Activated CD8-positive, alpha-beta T cell treated with anti-CD3 and anti-CD28 coated beads for 36 hours (primary cell): ENCODE measurements around the gene RPP21. TPM values are rescaled to one million over a fixed set of nuclear protein-coding genes. Genes with fewer than 3 reads are reported as not detected.
A peak's percentile ranks its signal among the peaks of the same experiment; 100 is the strongest.

Source experiments
- ATAC-seq: fragments of 200-7000 bp; cut with Tn5 transposase; one replicate; pipeline ENCODE4 v1.10.0; 2021; ENCODE audit warnings: mild to moderate bottlenecking, moderate library complexity
- CTCF ChIA-PET: fragments of 350-600 bp; sonication (Branson Sonifier 250); formaldehyde crosslinking; loops from one replicate; lab custom pipeline; 2021; ENCODE audit warnings: antibody characterized with exemption; lab: Charles Lee
- POLR2A ChIA-PET: fragments of 350-600 bp; sonication (Branson Sonifier 250); formaldehyde crosslinking; loops from one replicate; lab custom pipeline; 2021; ENCODE audit warnings: antibody characterized with exemption; lab: Charles Lee
- DNase-seq: peaks from one replicate; pipeline ENCODE4 v3.0.0-alpha.2; 2020
- H3K27ac Mint-ChIP-seq: one replicate; pipeline ENCODE4 v1.8.0; 2021; ENCODE audit warnings: mild to moderate bottlenecking, mixed read lengths
- H3K27me3 Mint-ChIP-seq: one replicate; pipeline ENCODE4 v1.8.0; 2021; ENCODE audit warnings: mixed read lengths
- H3K36me3 Mint-ChIP-seq: one replicate; pipeline ENCODE4 v1.8.0; 2021; ENCODE audit warnings: low read depth, mixed read lengths
- H3K4me1 Mint-ChIP-seq: one replicate; pipeline ENCODE4 v1.8.0; 2021; ENCODE audit warnings: low read depth, mixed read lengths
- H3K4me3 Mint-ChIP-seq: one replicate; pipeline ENCODE4 v1.8.0; 2021; ENCODE audit warnings: mild to moderate bottlenecking, moderate library complexity, mixed read lengths
- H3K9me3 Mint-ChIP-seq: one replicate; pipeline ENCODE4 v1.8.0; 2021; ENCODE audit warnings: mixed read lengths
- intact Hi-C: fragments of 100-400 bp; cut with micrococcal nuclease; formaldehyde crosslinking; loops from one replicate; pipeline ENCODE4 v1.10.0; 2022
- total RNA-seq, 2 experiments: library from RNA; stranded (reverse); gene quantifications; one replicate each; pipeline ENCODE4 v1.2.3, GENCODE V29; 2021
- TF ChIP-seq, protein P1 (sequence below): fragments of 200-600 bp; IDR thresholded peaks from one replicate; pipeline ENCODE4 v1.8.0; 2022; ENCODE audit warnings: antibody characterized with exemption, mild to moderate bottlenecking

RPP21 gene
- total RNA-seq, 2 experiments from 2014 or later, result 43.0 to 43.5 TPM

- Mint-ChIP-seq H3K27me3 (peaks cover 34% of the 10 kb centered on the region), H3K9me3 (no peaks in the 10 kb centered on the region), H3K27ac (no peak overlapping the region), H3K36me3 (no peaks in the 10 kb centered on the region), H3K4me3 (no peak overlapping the region), H3K4me1 (peaks cover 7% of the 10 kb centered on the region)
- DNase-seq (no peak), ATAC-seq (no peak)
- ChIA-PET POLR2A (no interaction called here), CTCF (interaction anchor here (0.7 to 1.6 kb wide), 6 partner anchors 16 to 137 kb away, joined by 3 to 6 read pairs (median 3); no protein-coding TSS in a partner anchor)
- TF ChIP-seq, protein P1, sequence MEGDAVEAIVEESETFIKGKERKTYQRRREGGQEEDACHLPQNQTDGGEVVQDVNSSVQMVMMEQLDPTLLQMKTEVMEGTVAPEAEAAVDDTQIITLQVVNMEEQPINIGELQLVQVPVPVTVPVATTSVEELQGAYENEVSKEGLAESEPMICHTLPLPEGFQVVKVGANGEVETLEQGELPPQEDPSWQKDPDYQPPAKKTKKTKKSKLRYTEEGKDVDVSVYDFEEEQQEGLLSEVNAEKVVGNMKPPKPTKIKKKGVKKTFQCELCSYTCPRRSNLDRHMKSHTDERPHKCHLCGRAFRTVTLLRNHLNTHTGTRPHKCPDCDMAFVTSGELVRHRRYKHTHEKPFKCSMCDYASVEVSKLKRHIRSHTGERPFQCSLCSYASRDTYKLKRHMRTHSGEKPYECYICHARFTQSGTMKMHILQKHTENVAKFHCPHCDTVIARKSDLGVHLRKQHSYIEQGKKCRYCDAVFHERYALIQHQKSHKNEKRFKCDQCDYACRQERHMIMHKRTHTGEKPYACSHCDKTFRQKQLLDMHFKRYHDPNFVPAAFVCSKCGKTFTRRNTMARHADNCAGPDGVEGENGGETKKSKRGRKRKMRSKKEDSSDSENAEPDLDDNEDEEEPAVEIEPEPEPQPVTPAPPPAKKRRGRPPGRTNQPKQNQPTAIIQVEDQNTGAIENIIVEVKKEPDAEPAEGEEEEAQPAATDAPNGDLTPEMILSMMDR, result no peak
- intact Hi-C loops, result no loop called here
Observed at GRCh38 chr6:30356536-30356935, 11.6 kb downstream of the RPP21 start.

- peaks cover 41% of the 10 kb centered on the region for H3K27me3 Mint-ChIP-seq
- H3K27ac Mint-ChIP-seq, result no peak overlapping the region
- ChIA-PET POLR2A (interaction anchor here (0.9 to 1.5 kb wide), 2 partner anchors 32 to 35 kb away, joined by 3 read pairs; partner anchors contain the start of gene TRIM39), CTCF (interaction anchor here (0.7 to 3.1 kb wide), 27 partner anchors 9 to 253 kb away, joined by 3 to 22 read pairs (median 3); partner anchors contain the start of gene RPP21)
- peak overlapping the region; percentile 75 for H3K4me3 Mint-ChIP-seq
- TF ChIP-seq, protein P1, result peak; percentile 87
- intact Hi-C loops, result loop anchor here (2.0 kb wide), 1 partner anchor 39 kb away; no protein-coding TSS in a partner anchor
- DNase-seq (peak; percentile 74), ATAC-seq (peak; percentile 88)
- no peaks in the 10 kb centered on the region for H3K9me3 Mint-ChIP-seq
- H3K4me1 Mint-ChIP-seq, result peaks cover 1% of the 10 kb centered on the region
- no peaks in the 10 kb centered on the region for H3K36me3 Mint-ChIP-seq
Observed at GRCh38 chr6:30357678-30358540, 13.0 kb downstream of the RPP21 start.

- Mint-ChIP-seq H3K36me3 (no peaks in the 10 kb centered on the region), H3K9me3 (no peaks in the 10 kb centered on the region), H3K4me3 (no peak overlapping the region), H3K27ac (no peak overlapping the region), H3K4me1 (peaks cover 1% of the 10 kb centered on the region), H3K27me3 (peaks cover 49% of the 10 kb centered on the region)
- CTCF ChIA-PET, result interaction anchor here (0.9 to 3.1 kb wide), 16 partner anchors 9 to 228 kb away, joined by 3 to 22 read pairs (median 7); partner anchors contain the start of gene RPP21
- TF ChIP-seq, protein P1, result no peak
- DNase-seq (no peak), ATAC-seq (no peak)
- POLR2A ChIA-PET, result interaction anchor here (0.9 to 1.1 kb wide), 2 partner anchors 33 to 37 kb away, joined by 3 to 5 read pairs; partner anchors contain the start of gene TRIM39
- intact Hi-C loops, result loop anchor here (2.0 kb wide), 1 partner anchor 38 kb away; no protein-coding TSS in a partner anchor
Observed at GRCh38 chr6:30359276-30359675, 14.3 kb downstream of the RPP21 start.

DNA sequence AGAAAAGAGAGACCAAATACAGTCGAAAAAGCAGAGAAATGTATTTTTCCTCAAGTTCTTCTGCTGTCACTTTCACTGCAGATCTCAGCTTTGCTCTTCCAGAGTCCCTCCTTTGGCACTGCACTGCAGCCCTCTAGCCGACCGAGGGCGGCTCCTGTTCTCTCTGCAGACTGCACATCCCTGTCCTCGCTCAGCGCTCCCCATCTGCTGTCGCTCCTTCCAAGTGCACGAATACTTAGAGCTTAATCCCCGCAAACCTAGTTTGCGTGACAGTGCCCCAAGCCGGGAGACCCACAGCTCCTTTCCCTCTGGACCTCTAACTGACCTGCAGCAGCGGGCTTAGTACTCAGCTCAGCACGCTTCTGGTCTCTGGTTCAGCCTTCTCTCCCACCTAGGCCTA is 15.2 kb downstream of the RPP21 start:
- Mint-ChIP-seq H3K36me3 (no peaks in the 10 kb centered on the region), H3K9me3 (no peaks in the 10 kb centered on the region), H3K4me3 (no peak overlapping the region), H3K27ac (no peak overlapping the region), H3K4me1 (peaks cover 1% of the 10 kb centered on the region), H3K27me3 (peaks cover 53% of the 10 kb centered on the region)
- CTCF ChIA-PET, result interaction anchor here (0.8 to 3.1 kb wide), 6 partner anchors 8 to 122 kb away, joined by 3 to 18 read pairs (median 4); no protein-coding TSS in a partner anchor
- DNase-seq (no peak), ATAC-seq (no peak)
- intact Hi-C loops, result no loop called here
- POLR2A ChIA-PET, result no interaction called here
- TF ChIP-seq, protein P1, result no peak
